IPS-NIHi11 (cell line): ENCODE measurements around the gene FADS2.
A peak's percentile ranks its signal among the peaks of the same experiment; 100 is the strongest.

Experiments
- DNase-seq: peaks from one replicate; pipeline ENCODE4 v3.0.0; 2012; ENCODE audit warnings: mixed read lengths, low spot score

Gene FADS2

GRCh38 chr11:61795876-61796526, 32.1 kb upstream of the FADS2 start:
- no peak for DNase-seq

GRCh38 chr11:61797263-61797944, 30.7 kb upstream of the FADS2 start:
- DNase-seq = peak; percentile 62

GRCh38 chr11:61799665-61800284, 28.3 kb upstream of the FADS2 start:
- DNase-seq = no peak

- DNase-seq = no peak
Observed at GRCh38 chr11:61800331-61801281, 27.5 kb upstream of the FADS2 start.

- no peak for DNase-seq
Observed at GRCh38 chr11:61802605-61803004, 25.5 kb upstream of the FADS2 start.

- no peak for DNase-seq
Observed at GRCh38 chr11:61803889-61804647, 24.0 kb upstream of the FADS2 start.

- DNase-seq = no peak
Observed at GRCh38 chr11:61805146-61805545, 23.0 kb upstream of the FADS2 start.

- no peak for DNase-seq
Observed at GRCh38 chr11:61806785-61807184, 21.3 kb upstream of the FADS2 start.

- DNase-seq = no peak
Observed at GRCh38 chr11:61810671-61811175, 17.4 kb upstream of the FADS2 start.

- DNase-seq = no peak
Observed at GRCh38 chr11:61811831-61812230, 16.3 kb upstream of the FADS2 start.

- DNase-seq = no peak
Observed at GRCh38 chr11:61812736-61813411, 15.2 kb upstream of the FADS2 start.

GRCh38 chr11:61814247-61814957, 13.7 kb upstream of the FADS2 start:
- no peak for DNase-seq

- peak; percentile 97 for DNase-seq
Observed at GRCh38 chr11:61814958-61815789, 12.9 kb upstream of the FADS2 start.

GRCh38 chr11:61815790-61816735, 12.0 kb upstream of the FADS2 start:
- peak; percentile 68 for DNase-seq

GRCh38 chr11:61816736-61817455, 11.2 kb upstream of the FADS2 start, which contains the start of gene FADS1:
TSS of gene FADS1 (minus strand) at chr11:61817003. CDS start at chr11:61816929, 74 bp downstream.
- DNase-seq = peak; percentile 95

- no peak for DNase-seq
Observed at GRCh38 chr11:61817471-61818202, 10.5 kb upstream of the FADS2 start.
